Neural cell (in vitro differentiated cells): ENCODE results near the gene UGCG. TPM values are rescaled to one million over a fixed set of nuclear protein-coding genes. Genes with fewer than 3 reads are reported as not detected.

Experiments
- H2AFZ ChIP-seq: fragments of 200-600, 300-800 bp; sonication (generic), shearing (Covaris generic); 2 replicates; pipeline ENCODE4 v1.6.0; 2014; ENCODE audit warnings: low read depth, mild to moderate bottlenecking, antibody characterized with exemption, low read length, moderate library complexity
- H3F3A ChIP-seq: fragments of 200-600 bp; shearing (Covaris generic); 2 replicates; pipeline ENCODE4 v1.6.1; 2016; ENCODE audit warnings: mild to moderate bottlenecking, moderate library complexity, mixed read lengths, antibody characterized with exemption, low read length; ENCODE audit not compliant: insufficient read depth, poor library complexity, severe bottlenecking
- H3K27ac ChIP-seq: fragments of 200-600, 300-800 bp; sonication (generic), shearing (Covaris generic); 2 replicates; pipeline ENCODE4 v1.5.1; 2014; ENCODE audit warnings: mild to moderate bottlenecking, low read length, moderate library complexity
- H3K27me3 ChIP-seq: fragments of 300-800, 200-600 bp; sonication (generic), shearing (Covaris generic); 2 replicates; pipeline ENCODE4 v1.6.0; 2014; ENCODE audit warnings: mild to moderate bottlenecking, low read depth, low read length, moderate library complexity; ENCODE audit not compliant: insufficient read depth
- H3K36me3 ChIP-seq: fragments of 300-800, 200-600 bp; sonication (generic), shearing (Covaris generic); 2 replicates; pipeline ENCODE4 v1.5.1; 2014; ENCODE audit warnings: mild to moderate bottlenecking, antibody characterized with exemption, low read length, moderate library complexity; ENCODE audit not compliant: insufficient read depth
- H3K4me2 ChIP-seq: fragments of 300-800, 200-600 bp; sonication (generic), shearing (Covaris generic); 2 replicates; pipeline ENCODE4 v1.6.0; 2014; ENCODE audit warnings: mild to moderate bottlenecking, low read length
- H3K4me3 ChIP-seq: fragments of 300-800, 200-600 bp; sonication (generic), shearing (Covaris generic); 2 replicates; pipeline ENCODE4 v1.5.1; 2014; ENCODE audit warnings: mild to moderate bottlenecking, low read length, moderate library complexity
- H3K79me2 ChIP-seq: fragments of 200-600 bp; shearing (Covaris generic); replicated peaks from 2 replicates; pipeline ENCODE4 v1.6.0; 2014; ENCODE audit warnings: mild to moderate bottlenecking, low read length, moderate library complexity; ENCODE audit not compliant: insufficient read depth
- H3K9ac ChIP-seq: fragments of 300-800, 200-600 bp; sonication (generic), shearing (Covaris generic); 2 replicates; pipeline ENCODE4 v1.6.1; 2016; ENCODE audit warnings: mild to moderate bottlenecking, low read length, mixed read lengths
- H3K9me2 ChIP-seq: fragments of 200-600 bp; shearing (Covaris generic); 2 replicates; pipeline ENCODE4 v1.6.1; 2016; ENCODE audit warnings: mild to moderate bottlenecking, low read length, mixed read lengths; ENCODE audit not compliant: insufficient read depth
- H3K9me3 ChIP-seq: fragments of 200-600, 300-800 bp; sonication (generic), shearing (Covaris generic); 2 replicates; pipeline ENCODE4 v1.6.1; 2016; ENCODE audit warnings: mild to moderate bottlenecking, mixed run types, low read length, moderate library complexity, mixed read lengths
- H4K20me1 ChIP-seq: fragments of 200-600 bp; shearing (Covaris generic); 2 replicates; pipeline ENCODE4 v1.6.1; 2016; ENCODE audit warnings: mild to moderate bottlenecking, mixed run types; ENCODE audit not compliant: insufficient read depth
- CTCF ChIP-seq: fragments of 450-650 bp; IDR thresholded peaks from 2 replicates; pipeline ENCODE4 v1.5.1; 2014; ENCODE audit warnings: antibody characterized with exemption, mild to moderate bottlenecking, moderate library complexity; ENCODE audit not compliant: poor library complexity, severe bottlenecking
- EP300 ChIP-seq: fragments of 450-650 bp; conservative IDR thresholded peaks from 2 replicates; pipeline ENCODE4 v1.6.1; 2014; ENCODE audit warnings: antibody characterized with exemption, mild to moderate bottlenecking, moderate library complexity; ENCODE audit not compliant: poor library complexity, severe bottlenecking
- EZH2 ChIP-seq: fragments of 200-600, 300-800 bp; shearing (Covaris generic), sonication (generic); IDR thresholded peaks from 2 replicates; pipeline ENCODE4 v1.6.1; 2014; ENCODE audit warnings: antibody characterized with exemption, low read length, borderline replicate concordance, mild to moderate bottlenecking; ENCODE audit not compliant: insufficient read depth, poor library complexity, severe bottlenecking
- MXI1 ChIP-seq: fragments of 450-650 bp; conservative IDR thresholded peaks from 2 replicates; pipeline ENCODE4 v1.6.1; 2014; ENCODE audit warnings: antibody characterized with exemption, mild to moderate bottlenecking; ENCODE audit not compliant: poor library complexity, severe bottlenecking
- POLR2AphosphoS5 ChIP-seq: IDR thresholded peaks from 2 replicates; pipeline ENCODE4 v1.6.1; 2012
- RAD21 ChIP-seq: fragments of 450-650 bp; conservative IDR thresholded peaks from 2 replicates; pipeline ENCODE4 v1.6.1; 2014; ENCODE audit warnings: antibody characterized with exemption, mild to moderate bottlenecking, moderate library complexity
- REST ChIP-seq: IDR thresholded peaks from 2 replicates; pipeline ENCODE4 v1.6.1; 2012; ENCODE audit warnings: borderline replicate concordance
- SMC3 ChIP-seq: fragments of 450-650 bp; conservative IDR thresholded peaks from 2 replicates; pipeline ENCODE4 v1.6.1; 2014; ENCODE audit warnings: antibody characterized with exemption, mild to moderate bottlenecking, moderate library complexity; ENCODE audit not compliant: poor library complexity
- TAF1 ChIP-seq: IDR thresholded peaks from 2 replicates; pipeline ENCODE4 v1.6.1; 2012; ENCODE audit warnings: low read depth
- polyA plus RNA-seq: library from polyadenylated mRNA; depleted of rRNA; stranded (reverse); fragments of >200 nt; gene quantifications from 2 replicates; pipeline ENCODE4 v1.2.3, GENCODE V29; 2014

Gene UGCG
- polyA plus RNA-seq, 1 donor from 2014 or later: 93.6 TPM

- no peaks in the 10 kb centered on the region for H3K27me3 ChIP-seq
- no peaks in the 10 kb centered on the region for H4K20me1 ChIP-seq
- H3K79me2 ChIP-seq: no peaks in the 10 kb centered on the region
- no peaks in the 10 kb centered on the region for H3K9me2 ChIP-seq
- H3F3A ChIP-seq: no peaks in the 10 kb centered on the region
- H3K36me3 ChIP-seq: no peaks in the 10 kb centered on the region
- no peak overlapping the region for H3K27ac ChIP-seq
- no peak overlapping the region for H3K4me3 ChIP-seq
- H3K4me2 ChIP-seq: no peak overlapping the region
- TF ChIP-seq REST (no peak), TAF1 (no peak), POLR2AphosphoS5 (no peak), MXI1 (no peak), EP300 (no peak), RAD21 (no peak), EZH2 (no peak), CTCF (no peak)
- no peak overlapping the region for H3K9ac ChIP-seq
- H3K9me3 ChIP-seq: no peaks in the 10 kb centered on the region
- no peak overlapping the region for H2AFZ ChIP-seq
These were observed 65.0 kb downstream of the UGCG start for GRCh38 chr9:111961575-111961974.

- H2AFZ ChIP-seq: no peak overlapping the region
- no peaks in the 10 kb centered on the region for H3K27me3 ChIP-seq
- no peak overlapping the region for H3K27ac ChIP-seq
- H3K9me2 ChIP-seq: no peaks in the 10 kb centered on the region
- H3K36me3 ChIP-seq: no peaks in the 10 kb centered on the region
- H3K4me3 ChIP-seq: no peak overlapping the region
- no peak for TF ChIP-seq RAD21
- no peak overlapping the region for H3K9ac ChIP-seq
- no peaks in the 10 kb centered on the region for H3K79me2 ChIP-seq
- no peaks in the 10 kb centered on the region for H4K20me1 ChIP-seq
- no peaks in the 10 kb centered on the region for H3K9me3 ChIP-seq
- H3K4me2 ChIP-seq: no peak overlapping the region
- no peaks in the 10 kb centered on the region for H3F3A ChIP-seq
These were observed 65.4 kb downstream of the UGCG start for GRCh38 chr9:111962021-111962420.

GRCh38 chr9:111963995-111964394 is 67.4 kb downstream of the UGCG start:
- no peaks in the 10 kb centered on the region for H3K36me3 ChIP-seq
- no peaks in the 10 kb centered on the region for H3K9me2 ChIP-seq
- H3K9ac ChIP-seq: no peak overlapping the region
- no peak overlapping the region for H2AFZ ChIP-seq
- H3K4me2 ChIP-seq: no peak overlapping the region
- no peaks in the 10 kb centered on the region for H3K27me3 ChIP-seq
- no peaks in the 10 kb centered on the region for H3K9me3 ChIP-seq
- H4K20me1 ChIP-seq: no peaks in the 10 kb centered on the region
- TF ChIP-seq REST (no peak), MXI1 (no peak), RAD21 (no peak), EZH2 (no peak), EP300 (no peak), SMC3 (no peak), POLR2AphosphoS5 (no peak), TAF1 (no peak)
- no peak overlapping the region for H3K27ac ChIP-seq
- H3F3A ChIP-seq: no peaks in the 10 kb centered on the region
- no peak overlapping the region for H3K4me3 ChIP-seq
- no peaks in the 10 kb centered on the region for H3K79me2 ChIP-seq
